ENCODE data around the gene ECI1.

The ECI1 gene

GRCh38 chr16:2244301-2244700, 7.1 kb downstream of the ECI1 start:
- H3K27me3 ChIP-seq (ENCODE audit: control insufficient read depth, low read length), result no peaks in the 10 kb centered on the region
- H3K9me2 ChIP-seq (replicated peaks; ENCODE audit: control insufficient read depth, low read length), result no peaks in the 10 kb centered on the region
- H3K9me3 ChIP-seq (ENCODE audit: control insufficient read depth, insufficient read depth, low read length), result no peaks in the 10 kb centered on the region
- no peak overlapping the region for H3K4me2 ChIP-seq (ENCODE audit: low read length)
- TF ChIP-seq EZH2phosphoT487 (IDR thresholded peaks at IDR 0.05; ENCODE audit: borderline replicate concordance, low read length), result no peak
- TF ChIP-seq, protein P1, sequence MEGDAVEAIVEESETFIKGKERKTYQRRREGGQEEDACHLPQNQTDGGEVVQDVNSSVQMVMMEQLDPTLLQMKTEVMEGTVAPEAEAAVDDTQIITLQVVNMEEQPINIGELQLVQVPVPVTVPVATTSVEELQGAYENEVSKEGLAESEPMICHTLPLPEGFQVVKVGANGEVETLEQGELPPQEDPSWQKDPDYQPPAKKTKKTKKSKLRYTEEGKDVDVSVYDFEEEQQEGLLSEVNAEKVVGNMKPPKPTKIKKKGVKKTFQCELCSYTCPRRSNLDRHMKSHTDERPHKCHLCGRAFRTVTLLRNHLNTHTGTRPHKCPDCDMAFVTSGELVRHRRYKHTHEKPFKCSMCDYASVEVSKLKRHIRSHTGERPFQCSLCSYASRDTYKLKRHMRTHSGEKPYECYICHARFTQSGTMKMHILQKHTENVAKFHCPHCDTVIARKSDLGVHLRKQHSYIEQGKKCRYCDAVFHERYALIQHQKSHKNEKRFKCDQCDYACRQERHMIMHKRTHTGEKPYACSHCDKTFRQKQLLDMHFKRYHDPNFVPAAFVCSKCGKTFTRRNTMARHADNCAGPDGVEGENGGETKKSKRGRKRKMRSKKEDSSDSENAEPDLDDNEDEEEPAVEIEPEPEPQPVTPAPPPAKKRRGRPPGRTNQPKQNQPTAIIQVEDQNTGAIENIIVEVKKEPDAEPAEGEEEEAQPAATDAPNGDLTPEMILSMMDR (IDR thresholded peaks at IDR 0.05; ENCODE audit: low read depth, low read length, poor library complexity, severe bottlenecking), result no peak
- H3K36me3 ChIP-seq (ENCODE audit: control insufficient read depth, low read length), result peaks cover 57% of the 10 kb centered on the region
- H3F3A ChIP-seq (ENCODE audit: control insufficient read depth, insufficient read depth), result peaks cover 12% of the 10 kb centered on the region; the same call in 1 of the 2 replicates
- H3K4me1 ChIP-seq (ENCODE audit: control insufficient read depth, low read length), result no peaks in the 10 kb centered on the region
- no peaks in the 10 kb centered on the region for H4K20me1 ChIP-seq (ENCODE audit: control insufficient read depth, insufficient read depth, low read depth, low read length)
- H3K79me2 ChIP-seq (ENCODE audit: control insufficient read depth, low read length), result peaks cover 11% of the 10 kb centered on the region
- no peak overlapping the region for H3K27ac ChIP-seq (ENCODE audit: low read depth, low read length)
- H3K4me3 ChIP-seq (ENCODE audit: low read length), result no peak overlapping the region

GRCh38 chr16:2243781-2244180, 7.6 kb downstream of the ECI1 start:
- H3F3A ChIP-seq (ENCODE audit: control insufficient read depth, insufficient read depth), result peaks cover 15% of the 10 kb centered on the region; the same call in 1 of the 2 replicates
- H3K9me3 ChIP-seq (ENCODE audit: control insufficient read depth, insufficient read depth, low read length), result no peaks in the 10 kb centered on the region
- no peaks in the 10 kb centered on the region for H3K27me3 ChIP-seq (ENCODE audit: control insufficient read depth, low read length)
- no peak overlapping the region for H3K27ac ChIP-seq (ENCODE audit: low read depth, low read length)
- H3K79me2 ChIP-seq (ENCODE audit: control insufficient read depth, low read length), result peaks cover 8% of the 10 kb centered on the region
- H3K4me1 ChIP-seq (ENCODE audit: control insufficient read depth, low read length), result no peaks in the 10 kb centered on the region
- H3K4me2 ChIP-seq (ENCODE audit: low read length), result no peak overlapping the region
- peaks cover 55% of the 10 kb centered on the region for H3K36me3 ChIP-seq (ENCODE audit: control insufficient read depth, low read length)
- no peaks in the 10 kb centered on the region for H4K20me1 ChIP-seq (ENCODE audit: control insufficient read depth, insufficient read depth, low read depth, low read length)
- H3K4me3 ChIP-seq (ENCODE audit: low read length), result no peak overlapping the region
- H3K9me2 ChIP-seq (replicated peaks; ENCODE audit: control insufficient read depth, low read length), result no peaks in the 10 kb centered on the region
- TF ChIP-seq, protein P1 (IDR thresholded peaks at IDR 0.05; ENCODE audit: low read depth, low read length, poor library complexity, severe bottlenecking), result no peak
- TF ChIP-seq EZH2phosphoT487 (IDR thresholded peaks at IDR 0.05; ENCODE audit: borderline replicate concordance, low read length), result no peak

DNA sequence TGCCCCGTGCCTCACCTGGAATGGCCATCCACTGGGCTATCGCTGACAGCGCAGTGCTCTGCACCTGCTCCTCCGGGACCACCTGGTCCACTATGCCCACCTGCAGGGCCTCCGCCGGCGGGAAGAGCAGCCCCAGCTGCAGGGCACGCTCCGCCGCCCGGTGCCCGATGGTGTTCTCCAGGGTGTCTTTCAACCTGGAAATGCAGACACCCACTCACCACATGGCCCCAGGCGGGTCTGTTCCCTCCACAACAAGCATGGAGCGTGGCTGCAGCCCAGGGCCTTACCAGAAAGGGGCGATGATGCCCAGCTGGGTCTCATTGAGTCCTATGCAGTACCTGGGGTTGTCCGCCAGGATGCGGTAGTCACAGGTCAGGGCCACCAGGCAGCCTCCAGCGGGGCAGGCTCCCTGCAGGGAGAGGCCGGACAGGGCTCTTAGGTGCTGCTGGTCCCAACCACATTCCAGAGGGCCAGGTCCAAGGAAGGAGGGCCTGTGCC, 8.3 kb downstream of the ECI1 start:
- Histone ChIP-seq H3K4me2 (ENCODE audit: low read length) (no peak overlapping the region), H3F3A (ENCODE audit: control insufficient read depth, insufficient read depth) (peaks cover 15% of the 10 kb centered on the region; the same call in 1 of the 2 replicates), H4K20me1 (ENCODE audit: control insufficient read depth, insufficient read depth, low read depth, low read length) (no peaks in the 10 kb centered on the region), H3K9me3 (ENCODE audit: control insufficient read depth, insufficient read depth, low read length) (no peaks in the 10 kb centered on the region), H3K4me1 (ENCODE audit: control insufficient read depth, low read length) (no peaks in the 10 kb centered on the region), H3K27ac (ENCODE audit: low read depth, low read length) (no peak overlapping the region), H3K27me3 (ENCODE audit: control insufficient read depth, low read length) (no peaks in the 10 kb centered on the region), H3K9me2 (replicated peaks; ENCODE audit: control insufficient read depth, low read length) (no peaks in the 10 kb centered on the region), H3K4me3 (ENCODE audit: low read length) (no peak overlapping the region), H3K79me2 (ENCODE audit: control insufficient read depth, low read length) (peaks cover 1% of the 10 kb centered on the region; the same call in 1 of the 2 replicates), H3K36me3 (ENCODE audit: control insufficient read depth, low read length) (peaks cover 58% of the 10 kb centered on the region)
- TF ChIP-seq, protein P1 (IDR thresholded peaks at IDR 0.05; ENCODE audit: low read depth, low read length, poor library complexity, severe bottlenecking), result no peak
- no peak for TF ChIP-seq EZH2phosphoT487 (IDR thresholded peaks at IDR 0.05; ENCODE audit: borderline replicate concordance, low read length)

Measured in DOHH2 (cell line).